Hematopoietic multipotent progenitor cell treated with erythropoietin and hydrocortisone succinate and interleukin-3 and kit ligand, for 15 days (in vitro differentiated cells): ENCODE data around the gene ST3GAL2.

Experiments
- DNase-seq: peaks from one replicate; pipeline ENCODE4 v3.0.0-alpha.2; 2015; ENCODE audit warnings: low spot score

Gene ST3GAL2

DNA sequence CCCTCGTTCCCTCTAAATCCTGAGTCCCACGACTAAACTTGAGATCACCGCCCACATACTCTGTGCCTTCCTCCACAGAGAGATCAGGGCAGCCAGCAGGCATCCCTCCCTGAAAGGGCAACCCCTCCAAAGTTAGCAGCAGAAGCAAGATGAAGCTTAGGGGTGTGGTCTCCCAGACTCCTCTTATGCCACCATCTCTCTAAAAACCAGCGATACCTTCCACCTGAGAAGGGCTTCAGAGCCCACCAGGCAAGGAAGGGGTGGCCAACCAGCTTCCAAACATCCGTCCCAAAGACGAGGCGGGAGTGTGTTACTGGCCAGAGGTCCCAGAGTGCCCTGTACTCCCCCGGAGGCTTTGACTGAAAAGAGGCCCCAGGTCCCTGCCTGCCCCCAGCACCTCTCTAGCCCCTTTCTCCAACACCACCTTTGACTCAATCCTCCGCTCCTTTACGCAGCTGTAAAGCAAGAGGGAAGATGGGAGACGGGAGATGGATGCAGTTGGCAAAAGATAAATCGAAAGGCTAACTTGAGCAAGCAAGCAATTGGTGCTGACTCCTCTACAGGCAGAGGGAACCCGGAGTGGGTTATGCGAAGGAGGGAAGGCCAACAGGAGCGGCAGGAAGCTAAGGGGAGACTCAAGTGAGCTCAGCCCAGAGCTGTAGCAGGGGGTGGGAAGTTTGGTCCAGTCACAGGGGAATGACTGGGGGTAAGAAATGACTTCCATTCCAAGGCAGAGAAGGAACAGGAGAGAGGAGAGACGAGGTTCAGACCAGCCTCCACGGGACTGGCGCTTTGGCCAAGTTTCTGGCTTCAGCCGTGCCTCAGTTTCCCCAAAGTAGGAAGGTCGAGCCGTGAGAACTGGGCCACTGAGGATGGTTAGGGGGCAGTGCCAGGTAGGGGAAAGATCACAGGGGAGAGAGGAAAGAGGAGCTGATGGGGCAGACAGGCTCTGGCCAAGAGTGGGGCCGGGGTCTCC lies 1.0 kb downstream of the ST3GAL2 start:
- peak; percentile 56 for DNase-seq

DNA sequence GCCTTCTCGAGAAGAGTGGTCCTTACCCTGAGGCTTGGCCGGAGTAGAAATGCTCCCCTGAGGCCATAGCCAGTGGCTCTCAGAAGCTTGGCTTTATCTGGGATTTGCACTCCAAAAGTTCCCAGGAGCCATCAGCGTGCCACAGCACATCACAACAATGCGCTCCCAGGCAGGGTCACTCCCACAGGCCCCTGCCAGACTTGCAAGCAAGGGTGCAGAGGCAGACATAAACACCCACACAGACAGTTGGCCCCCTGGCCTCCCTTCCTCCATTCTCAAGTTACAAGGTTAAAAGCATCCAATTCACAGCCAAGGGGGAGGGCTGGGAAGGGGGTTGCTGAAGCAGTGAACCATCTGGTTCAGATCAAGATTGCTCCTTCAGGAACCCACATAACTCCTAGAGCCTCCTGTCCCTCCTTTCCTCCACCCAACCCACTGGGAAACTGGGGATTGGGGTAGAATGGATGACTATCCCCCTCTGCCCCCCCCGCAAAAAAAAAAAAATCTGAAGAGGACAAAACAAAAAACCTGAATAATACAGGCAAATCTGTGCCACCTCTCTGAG lies 1.8 kb downstream of the ST3GAL2 start:
- DNase-seq = peak; percentile 21

DNA sequence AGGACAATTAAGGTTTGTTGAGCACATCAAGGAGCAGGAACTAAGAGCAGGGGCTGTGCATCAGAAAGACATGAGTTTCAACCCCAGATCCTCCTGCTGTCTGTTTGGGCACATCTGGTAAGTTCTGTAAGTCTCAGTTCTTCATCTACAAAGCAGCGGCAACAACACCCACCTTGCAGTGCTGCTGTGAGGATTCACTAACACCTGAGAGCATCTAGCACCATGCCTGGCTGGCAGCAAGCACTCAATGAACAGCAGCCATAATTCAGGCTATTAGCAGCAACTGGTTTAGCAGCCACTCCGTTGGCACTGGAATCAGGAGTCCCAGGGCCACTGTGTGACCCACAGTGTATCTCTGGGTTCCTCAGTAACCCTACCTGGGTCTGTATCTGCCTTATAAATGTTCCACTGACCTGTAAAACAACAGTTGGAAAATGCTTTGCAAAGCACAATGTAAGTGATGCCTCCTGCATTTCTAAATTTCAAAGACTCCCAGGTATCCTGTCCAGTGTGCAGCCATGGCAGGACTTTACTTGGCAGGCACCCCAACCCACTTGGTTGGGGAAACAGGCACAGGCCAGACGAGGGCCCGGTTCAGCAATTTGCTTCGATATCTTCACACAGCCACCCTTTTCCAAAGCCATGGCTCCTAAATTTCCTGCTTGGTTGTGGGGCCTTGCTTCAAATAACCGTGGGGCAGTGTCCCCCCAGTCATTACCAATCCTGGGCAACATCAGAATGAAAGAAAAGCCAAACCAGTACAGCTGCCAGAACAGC lies 4.2 kb downstream of the ST3GAL2 start:
- DNase-seq = no peak

DNA sequence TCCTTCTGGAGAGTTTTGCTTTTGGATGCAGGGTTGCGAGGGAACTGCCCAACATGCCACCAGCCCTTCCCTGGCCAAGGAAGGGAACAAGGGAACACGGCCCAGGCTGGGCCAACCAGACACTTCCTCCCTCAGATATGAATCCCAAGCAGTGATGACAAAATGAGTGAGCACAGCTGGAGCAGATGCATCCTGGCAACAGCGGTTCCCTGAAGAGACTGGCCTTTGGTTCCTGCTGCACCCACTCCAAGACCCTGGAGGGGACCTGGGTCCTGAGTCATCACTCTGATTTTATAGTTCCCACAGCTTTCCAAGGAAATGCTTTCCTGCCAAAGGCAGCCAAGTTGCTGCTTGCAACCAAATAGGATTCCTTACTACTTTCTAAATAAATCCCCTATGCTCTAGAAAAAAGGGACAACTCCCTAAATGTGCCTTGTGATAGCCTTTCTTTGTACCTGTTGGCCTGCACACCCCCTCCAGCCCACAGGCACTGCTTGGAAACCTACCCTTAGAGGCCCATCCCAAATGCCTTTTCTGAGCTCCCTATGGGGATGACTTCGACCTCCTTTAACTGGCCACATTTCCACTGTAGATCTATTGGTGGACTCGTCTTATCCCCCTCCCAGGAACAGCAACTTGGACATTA lies 5.3 kb downstream of the ST3GAL2 start:
- no peak for DNase-seq

DNA sequence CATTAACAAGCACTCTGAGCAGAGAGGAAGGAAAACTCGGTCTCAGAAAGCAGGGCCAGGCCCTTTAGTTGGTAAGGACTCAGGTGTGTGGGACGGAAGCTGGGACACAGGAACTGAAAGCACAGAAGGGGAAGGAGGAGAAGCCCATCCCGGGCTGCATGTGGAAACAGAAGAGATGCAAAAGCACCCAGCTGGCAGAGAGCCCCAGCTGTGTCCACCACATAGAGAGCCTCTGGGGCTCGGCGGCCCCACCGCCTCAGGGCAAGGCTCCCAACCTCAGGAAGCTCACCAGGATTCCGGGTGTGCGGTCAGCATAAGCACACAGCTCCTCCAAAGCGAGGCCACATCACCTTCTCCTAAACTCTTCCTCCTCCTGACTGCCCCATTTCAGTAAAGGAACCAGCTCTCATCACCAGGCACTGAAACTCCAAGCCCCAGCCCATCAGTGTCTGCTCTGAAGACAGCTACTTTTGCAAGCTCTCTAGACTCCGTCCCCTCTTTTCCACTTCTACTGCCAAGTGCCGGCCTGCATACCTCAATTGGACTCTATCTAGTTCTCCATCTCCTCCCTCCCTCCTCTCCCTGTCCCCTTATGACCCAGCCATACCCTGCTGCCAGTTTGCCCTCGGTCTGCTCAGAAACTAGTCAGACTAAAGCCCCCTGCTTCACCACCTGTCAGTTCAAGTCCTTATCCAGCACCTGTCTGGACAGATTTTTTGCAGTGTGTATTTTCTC lies 6.0 kb downstream of the ST3GAL2 start:
- DNase-seq = peak; percentile 53

DNA sequence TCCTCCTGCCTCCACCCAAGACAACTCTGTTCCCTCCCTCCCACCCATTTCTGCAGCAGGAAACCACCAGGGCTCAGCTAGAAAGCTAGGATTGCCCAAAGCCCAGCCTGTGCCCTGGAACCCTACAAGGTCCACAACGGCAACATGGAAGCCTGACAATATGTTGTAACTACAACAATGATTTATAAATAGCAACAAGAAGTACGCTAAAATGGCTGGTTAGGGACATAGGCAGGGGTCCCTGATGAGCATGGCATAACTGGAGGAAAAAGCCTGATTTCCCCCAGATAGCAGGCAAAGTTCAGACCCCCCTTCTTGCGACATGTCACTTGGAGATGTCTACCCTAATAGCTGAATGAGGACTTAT lies 6.6 kb downstream of the ST3GAL2 start:
- DNase-seq = peak; percentile 24

DNA sequence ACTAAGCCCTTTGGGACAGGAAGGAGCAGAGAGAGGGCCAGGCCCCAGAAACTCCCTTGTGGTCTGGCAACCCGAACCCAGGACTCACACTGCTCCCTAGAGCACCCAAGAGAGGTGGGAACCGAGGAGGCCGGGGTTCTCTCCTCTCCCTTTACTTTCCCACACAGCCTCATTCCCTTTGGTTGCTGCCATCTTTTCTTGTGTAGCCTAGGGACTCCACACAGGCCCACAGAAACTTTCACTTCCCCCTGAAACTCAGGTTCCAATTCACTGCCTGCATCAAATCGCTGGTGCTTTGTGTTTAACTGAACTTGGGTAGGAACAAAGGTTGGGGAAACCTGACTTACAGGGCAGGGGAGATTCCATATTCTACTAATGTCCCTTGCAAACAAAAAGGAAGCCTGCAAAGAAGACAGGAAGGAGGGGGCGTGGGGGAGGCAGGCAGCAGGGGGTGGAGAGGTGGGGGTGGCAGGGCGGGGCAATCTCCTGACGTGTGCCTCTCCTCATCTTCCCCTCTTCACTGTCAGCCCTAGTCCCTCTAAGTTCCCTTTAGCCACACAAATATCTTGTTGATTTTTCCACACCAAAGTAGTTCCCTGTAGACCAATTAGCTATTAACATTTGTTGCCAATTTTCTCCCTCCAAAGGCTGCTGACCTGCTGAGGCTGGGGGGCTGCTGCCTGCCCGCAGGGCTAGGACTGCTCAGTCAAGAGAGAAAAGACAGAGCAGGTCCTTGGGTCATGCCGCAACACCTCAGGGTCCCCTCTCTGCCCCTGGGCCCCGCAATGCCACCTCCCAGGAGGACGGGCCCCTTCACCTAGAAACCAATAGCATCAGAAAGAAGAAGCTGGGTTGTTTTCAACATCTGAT lies 8.0 kb downstream of the ST3GAL2 start:
- DNase-seq = peak; percentile 50

DNA sequence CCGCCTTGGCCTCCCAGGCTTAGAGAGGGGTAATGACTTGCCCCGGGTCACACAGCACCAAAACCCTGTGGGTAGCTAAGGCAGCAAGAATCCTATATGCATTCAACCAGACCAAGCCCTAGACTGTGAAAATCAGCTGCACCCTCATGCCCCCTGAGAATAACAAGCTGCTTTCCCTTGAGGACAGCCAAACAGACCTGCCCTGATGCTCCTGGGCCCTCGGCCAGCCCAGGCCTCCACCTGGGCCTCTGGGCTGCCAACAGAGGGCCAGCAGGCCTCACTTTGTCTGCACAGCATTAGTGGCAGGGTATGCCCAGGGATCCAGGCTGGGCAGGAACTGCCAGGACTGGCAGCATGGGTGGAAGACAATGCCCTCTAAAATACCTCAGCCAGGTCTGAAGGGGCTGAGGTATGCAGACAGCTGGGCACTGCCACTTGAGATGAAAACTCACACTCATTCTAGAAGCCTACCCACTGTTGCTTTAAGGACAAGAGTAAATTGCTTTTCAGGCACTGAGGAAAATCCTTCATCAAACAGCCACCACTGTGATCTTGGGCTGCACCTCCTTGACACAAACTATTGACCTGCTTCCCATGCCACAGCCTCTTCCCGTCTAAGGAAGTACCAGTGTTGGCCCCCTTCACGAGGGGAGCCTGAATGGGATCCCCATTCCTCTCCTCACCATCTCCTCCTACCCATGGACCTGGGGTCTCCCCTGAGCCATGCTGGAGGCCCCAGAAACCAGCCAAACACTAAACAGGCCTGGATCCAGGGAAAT lies 8.8 kb downstream of the ST3GAL2 start:
- DNase-seq = peak; percentile 34

DNA sequence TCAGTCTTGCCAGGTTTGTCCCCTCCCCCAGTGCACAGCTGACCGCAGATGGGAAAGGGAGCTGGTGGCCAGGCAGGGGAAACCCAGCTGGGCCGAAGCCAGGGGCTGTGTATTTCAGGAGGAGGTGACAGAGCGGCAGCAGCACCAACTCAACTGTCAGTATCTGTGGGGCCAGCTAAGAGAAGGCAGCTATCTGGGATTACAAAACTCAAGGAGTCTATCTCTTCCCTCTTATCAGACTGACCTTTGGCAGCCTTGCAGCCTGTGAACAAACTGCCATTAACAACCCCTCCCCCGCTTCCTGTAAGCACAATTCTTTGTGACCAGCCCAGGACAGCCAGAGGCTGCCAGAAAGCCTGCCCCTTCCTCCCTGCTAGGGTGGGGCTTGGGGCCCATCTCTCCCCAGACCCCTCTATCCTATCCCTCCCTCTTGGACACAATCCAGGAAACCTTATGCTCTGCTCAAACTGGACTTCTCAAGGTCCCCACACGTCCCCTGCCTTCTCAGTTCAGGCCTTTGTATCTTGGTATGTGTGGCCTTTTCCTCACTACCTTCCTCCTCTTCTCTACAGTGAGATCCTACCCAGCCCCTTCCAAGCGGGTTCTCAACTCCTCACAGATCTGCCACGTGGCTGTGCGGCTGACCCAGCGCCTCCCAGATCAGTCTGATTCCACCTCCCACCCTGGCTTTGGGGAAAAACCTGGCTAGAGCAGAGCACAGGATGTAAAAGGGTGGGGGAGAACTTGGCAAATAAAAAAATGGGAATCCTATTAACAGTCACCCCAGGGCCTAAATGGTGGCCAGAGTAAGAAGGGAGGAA lies 10.5 kb downstream of the ST3GAL2 start:
- peak; percentile 87 for DNase-seq

DNA sequence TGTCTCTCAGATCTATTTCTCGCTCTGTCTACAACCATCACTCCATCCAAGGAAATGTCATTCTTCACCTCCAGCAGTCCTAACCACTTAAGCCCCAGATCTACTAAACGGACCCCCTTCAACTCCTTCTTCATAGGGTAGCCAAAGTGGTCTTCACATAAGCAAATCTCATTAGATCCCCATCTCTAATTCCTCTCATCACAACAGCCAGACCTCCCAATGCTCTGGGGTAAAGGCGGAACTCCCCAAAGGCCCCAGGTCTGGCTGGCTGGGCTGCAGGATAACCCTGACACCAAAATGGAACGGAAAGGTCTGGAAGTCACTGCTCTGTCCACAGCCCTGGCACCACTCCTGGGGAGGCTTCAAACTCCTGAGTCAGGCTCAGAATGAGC lies 11.1 kb downstream of the ST3GAL2 start:
- DNase-seq = no peak

DNA sequence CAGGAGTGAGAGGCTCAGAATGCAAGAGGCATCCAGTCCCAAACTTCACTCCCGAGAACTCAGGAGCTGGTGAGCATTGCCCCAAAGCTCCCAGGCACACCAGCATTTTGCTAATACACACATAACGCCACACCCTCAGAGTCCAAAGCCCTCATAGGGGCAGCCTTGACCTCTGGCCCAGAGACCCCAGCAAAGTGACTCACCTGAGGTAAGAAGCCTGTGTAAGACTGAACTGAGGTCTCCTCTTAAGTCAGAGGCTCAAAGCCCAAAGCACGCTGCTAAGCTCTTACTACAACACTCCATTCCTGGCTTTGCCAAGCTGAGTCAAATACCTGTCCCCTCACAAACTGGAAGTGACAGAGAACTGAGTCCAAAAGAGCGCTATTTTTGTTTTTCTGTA lies 16.4 kb downstream of the ST3GAL2 start:
- no peak for DNase-seq

DNA sequence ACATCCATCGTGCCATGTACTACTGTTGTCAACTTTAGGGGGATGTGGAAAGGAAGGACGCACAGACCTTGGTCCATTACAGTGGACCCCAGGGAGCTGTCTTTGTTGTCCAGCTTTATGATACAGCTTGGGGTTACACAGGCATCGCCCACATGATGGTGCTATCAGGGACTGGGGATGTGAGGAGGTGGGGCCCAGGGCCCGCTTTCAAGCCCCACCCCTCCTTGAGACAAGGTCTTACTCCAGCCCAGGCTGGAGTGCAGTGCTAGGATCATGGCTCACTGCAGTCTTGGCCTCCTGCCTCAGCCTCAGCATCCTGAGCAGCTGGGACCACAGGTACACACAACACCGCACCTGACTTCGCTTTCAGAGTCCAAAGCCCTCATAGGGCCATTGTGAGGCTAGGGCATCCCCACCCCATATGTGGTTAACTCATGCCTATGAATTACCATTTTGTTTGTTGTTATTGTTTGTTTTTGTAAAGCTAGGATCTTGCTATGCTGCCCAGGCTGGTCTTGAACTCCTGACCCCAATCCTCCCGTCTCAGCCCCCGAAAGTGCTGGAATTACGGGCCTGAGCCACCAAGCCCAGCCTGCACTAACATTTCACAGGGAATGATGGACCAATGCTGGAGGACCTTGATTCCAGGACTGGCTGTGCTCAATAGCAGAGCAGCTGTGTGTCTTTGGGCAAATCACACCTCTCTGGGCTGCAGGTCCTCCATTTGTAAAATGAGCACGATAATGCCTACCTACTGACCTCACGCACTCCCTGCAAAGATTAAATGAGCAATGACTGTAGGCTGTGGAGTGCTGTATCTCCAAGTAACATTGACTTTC lies 17.2 kb downstream of the ST3GAL2 start:
- peak; percentile 72 for DNase-seq

DNA sequence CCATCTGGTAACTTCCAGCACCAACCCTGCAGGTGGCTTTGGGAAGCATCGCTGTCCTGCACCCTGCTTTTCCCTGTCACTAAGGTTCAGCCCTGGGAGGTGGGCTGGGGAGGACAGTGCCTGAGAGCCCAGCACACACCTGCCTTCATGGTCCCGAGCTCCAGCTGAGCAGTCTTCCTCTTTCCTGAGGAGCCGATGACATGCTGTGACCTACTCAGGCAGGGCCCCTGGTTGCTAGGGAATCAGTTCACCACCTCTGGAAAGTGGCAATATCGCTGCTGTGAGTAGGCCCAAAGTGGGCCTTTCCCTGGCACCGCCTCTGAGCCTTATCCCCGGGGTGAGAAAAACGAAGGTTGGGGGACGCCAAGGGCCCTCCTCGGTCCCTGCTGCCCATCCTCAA lies 17.9 kb downstream of the ST3GAL2 start:
- no peak for DNase-seq

DNA sequence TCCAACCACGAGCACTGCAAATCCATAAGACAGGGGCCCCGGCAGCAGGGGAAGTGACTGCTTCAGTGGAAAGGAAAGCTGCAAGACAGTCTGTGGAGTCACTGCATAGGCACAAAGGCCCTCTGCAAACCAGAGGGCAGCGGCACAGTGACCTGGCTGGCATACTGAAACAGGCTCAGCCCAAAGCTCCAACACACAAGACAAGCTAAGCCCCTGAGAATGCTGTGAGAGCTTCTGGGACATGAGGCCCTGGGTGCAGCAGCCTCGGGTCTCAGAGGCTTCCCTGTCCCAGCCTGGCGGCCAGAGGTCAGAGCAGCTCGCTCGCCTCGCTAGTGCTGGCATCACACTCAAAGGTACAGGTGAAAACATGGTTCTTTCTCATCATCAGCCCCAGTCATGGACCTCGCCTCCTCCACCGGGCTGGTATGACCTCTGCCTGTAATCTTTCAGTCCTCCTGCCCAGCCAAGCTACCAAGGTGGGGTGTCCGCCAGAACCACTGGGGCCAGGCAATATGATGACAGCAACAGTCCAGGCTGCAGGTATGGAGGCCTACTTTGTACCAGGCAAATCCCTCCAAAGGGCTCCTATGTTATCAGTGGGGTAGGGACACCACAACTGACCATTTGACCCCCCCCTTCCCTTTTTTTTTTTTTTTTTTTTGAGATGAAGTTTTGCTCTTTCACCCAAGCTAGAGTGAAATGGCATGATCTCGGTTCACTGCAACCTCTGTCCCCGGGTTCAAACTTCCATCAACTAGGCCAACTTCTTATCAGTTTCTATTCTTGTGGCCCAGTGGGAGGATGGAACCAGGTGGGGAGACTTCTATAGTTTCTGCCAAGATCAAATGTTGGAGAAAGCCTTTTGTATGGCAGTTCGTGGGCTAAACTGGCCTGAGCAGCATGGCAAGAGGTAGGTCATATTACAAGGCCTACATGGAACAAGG lies 19.2 kb downstream of the ST3GAL2 start:
- no peak for DNase-seq

DNA sequence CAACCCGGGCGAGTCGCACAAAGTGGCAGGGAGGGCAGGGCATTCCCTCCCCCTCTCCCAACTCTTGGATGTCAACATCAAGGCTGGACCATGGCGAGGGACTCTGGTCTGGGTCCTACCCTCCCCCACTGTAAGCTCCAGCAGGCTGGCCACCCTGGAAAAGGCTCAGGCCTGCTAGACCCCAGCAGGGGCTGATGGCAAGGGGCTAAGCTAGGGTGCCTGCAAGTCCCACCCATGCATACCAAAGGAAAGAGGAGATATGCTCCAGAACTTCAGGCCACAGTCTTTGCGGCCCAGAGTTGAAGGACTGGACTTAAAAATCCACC lies 19.9 kb downstream of the ST3GAL2 start:
- no peak for DNase-seq

DNA sequence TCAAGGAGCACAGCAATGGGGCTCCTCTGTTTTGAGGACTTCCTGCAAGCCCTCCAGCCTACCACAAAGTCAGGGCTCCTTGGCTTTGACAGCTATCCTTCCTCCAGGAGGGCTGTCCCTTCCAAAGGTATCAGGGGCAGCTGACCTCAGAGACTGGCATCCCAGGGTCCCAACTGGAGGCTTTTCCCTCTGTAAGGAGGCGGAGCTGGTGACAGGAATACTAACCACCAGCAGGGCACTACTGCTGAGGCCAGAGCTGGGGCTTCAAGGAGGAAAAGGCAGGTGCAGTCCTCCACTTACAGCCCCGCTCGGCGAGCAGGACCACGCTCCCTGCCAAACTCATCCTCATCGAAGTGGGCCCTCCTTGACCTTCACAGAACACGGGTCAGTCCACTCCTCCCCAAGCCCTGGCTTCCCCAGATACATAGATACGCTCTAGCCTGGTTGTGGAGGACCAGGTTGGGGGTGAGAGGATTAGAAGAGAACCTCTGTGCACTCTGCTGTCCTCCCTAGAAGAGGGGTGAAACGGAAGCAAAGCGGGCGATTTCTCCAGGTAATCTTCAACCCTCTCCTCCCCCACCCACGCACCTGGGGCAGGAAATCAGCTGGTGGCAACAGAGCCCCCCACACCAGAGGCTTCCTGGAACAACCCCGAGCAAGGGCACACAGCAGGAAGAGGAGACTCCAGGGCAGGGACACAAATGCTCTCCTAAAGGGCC lies 20.5 kb downstream of the ST3GAL2 start:
- DNase-seq = no peak
